Vagina (tissue), 2 donors: ENCODE results near the gene FAF2.

Source experiments
- POLR2A ChIP-seq, 2 donors: fragments of 450-650 bp; IDR thresholded peaks; one replicate each; pipeline ENCODE4 v1.6.1; 2017; ENCODE audit warnings: antibody characterized with exemption in 2 of 2, mild to moderate bottlenecking in 2 of 2, moderate library complexity in 2 of 2
- TF ChIP-seq, protein P1 (sequence below), 3 experiments: fragments of 450-650 bp in 2 of 3; fragments of 200-600 bp in 1 of 3; sonication (generic) in 1 of 3; IDR thresholded peaks; one replicate each; pipeline ENCODE4 v1.5.1; 2017 to 2019; ENCODE audit warnings: antibody characterized with exemption in 3 of 3, mild to moderate bottlenecking in 2 of 3, moderate library complexity in 2 of 3

DNA sequence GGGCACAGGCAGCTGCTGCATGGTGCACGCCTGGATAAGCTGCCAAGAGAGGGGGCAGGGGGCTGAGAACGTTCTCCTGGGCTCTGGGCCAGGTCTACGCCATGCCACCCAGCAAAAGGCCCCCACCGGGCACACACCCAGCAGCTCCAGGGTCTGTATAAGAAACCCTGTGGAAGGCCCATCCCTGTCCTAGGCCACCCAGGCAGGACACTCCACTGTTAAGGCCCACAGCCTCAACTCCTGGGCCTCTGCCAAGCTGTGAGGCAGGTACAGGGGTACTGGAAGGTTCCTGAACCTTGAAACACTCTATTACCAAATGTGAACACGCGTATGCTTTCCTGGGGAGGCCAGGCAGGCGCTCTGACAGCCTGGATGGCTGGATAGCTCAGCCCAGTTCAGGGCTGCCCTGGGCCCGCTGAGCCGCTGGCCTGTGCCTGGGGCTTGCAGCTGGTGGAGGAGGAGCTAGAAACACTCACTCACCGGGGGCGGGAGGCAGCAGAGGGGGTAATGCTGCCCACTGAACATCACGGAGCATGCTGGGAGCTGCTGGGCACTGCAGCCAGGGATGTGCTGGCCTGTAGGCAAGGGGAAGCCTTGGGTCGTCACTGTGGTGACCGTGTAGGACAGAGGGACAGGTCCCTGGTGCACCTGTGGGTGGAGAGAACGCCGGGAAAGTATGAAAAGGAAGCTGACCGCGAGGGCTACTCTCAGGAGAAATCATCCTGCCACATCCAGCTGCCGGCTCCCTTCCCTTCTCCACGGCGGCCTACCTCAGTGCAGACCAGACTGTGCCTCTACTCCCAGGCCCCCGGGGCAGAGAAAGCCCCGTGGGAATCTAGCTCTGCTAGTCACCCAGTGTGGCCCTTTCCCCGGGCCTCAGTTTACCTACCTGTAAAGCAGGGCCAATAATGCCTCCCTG is 83.1 kb downstream of the FAF2 start:
- TF ChIP-seq, protein P1, sequence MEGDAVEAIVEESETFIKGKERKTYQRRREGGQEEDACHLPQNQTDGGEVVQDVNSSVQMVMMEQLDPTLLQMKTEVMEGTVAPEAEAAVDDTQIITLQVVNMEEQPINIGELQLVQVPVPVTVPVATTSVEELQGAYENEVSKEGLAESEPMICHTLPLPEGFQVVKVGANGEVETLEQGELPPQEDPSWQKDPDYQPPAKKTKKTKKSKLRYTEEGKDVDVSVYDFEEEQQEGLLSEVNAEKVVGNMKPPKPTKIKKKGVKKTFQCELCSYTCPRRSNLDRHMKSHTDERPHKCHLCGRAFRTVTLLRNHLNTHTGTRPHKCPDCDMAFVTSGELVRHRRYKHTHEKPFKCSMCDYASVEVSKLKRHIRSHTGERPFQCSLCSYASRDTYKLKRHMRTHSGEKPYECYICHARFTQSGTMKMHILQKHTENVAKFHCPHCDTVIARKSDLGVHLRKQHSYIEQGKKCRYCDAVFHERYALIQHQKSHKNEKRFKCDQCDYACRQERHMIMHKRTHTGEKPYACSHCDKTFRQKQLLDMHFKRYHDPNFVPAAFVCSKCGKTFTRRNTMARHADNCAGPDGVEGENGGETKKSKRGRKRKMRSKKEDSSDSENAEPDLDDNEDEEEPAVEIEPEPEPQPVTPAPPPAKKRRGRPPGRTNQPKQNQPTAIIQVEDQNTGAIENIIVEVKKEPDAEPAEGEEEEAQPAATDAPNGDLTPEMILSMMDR (IDR thresholded peaks at IDR 0.05): no peak
- no peak for TF ChIP-seq POLR2A (IDR thresholded peaks at IDR 0.05)
